ENCODE measurements around the gene RAD51B.

RAD51B gene

GRCh38 chr14:67837011-67837624, 17.5 kb downstream of the RAD51B start:
- peak; percentile 5 for DNase-seq

- no peak for DNase-seq
Observed at GRCh38 chr14:67846029-67846610, 26.5 kb downstream of the RAD51B start.

- no peak for DNase-seq
Observed at GRCh38 chr14:67850066-67850830, 30.7 kb downstream of the RAD51B start.

- DNase-seq: no peak
Observed at GRCh38 chr14:67851785-67852410, 32.3 kb downstream of the RAD51B start.

GRCh38 chr14:67852926-67853604, 33.5 kb downstream of the RAD51B start:
- DNase-seq: no peak

GRCh38 chr14:67853715-67854114, 34.1 kb downstream of the RAD51B start:
- DNase-seq: no peak

- no peak for DNase-seq
Observed at GRCh38 chr14:67856827-67857226, 37.2 kb downstream of the RAD51B start.

GRCh38 chr14:67857778-67858350, 38.3 kb downstream of the RAD51B start:
- no peak for DNase-seq

- DNase-seq: no peak
Observed at GRCh38 chr14:67859169-67859749, 39.7 kb downstream of the RAD51B start.

GRCh38 chr14:67863223-67863622, 43.6 kb downstream of the RAD51B start:
- DNase-seq: no peak

GRCh38 chr14:67875175-67876006, 55.8 kb downstream of the RAD51B start:
- DNase-seq: no peak

GRCh38 chr14:67879026-67879425, 59.4 kb downstream of the RAD51B start:
- DNase-seq: no peak

GRCh38 chr14:67881225-67881624, 61.6 kb downstream of the RAD51B start:
- no peak for DNase-seq

- peak; percentile 1 for DNase-seq
Observed at GRCh38 chr14:67882986-67883555, 63.5 kb downstream of the RAD51B start.

- DNase-seq: no peak
Observed at GRCh38 chr14:67883717-67884116, 64.1 kb downstream of the RAD51B start.

GRCh38 chr14:67886191-67886590, 66.6 kb downstream of the RAD51B start:
- DNase-seq: no peak

- no peak for DNase-seq
Observed at GRCh38 chr14:67887478-67887877, 67.9 kb downstream of the RAD51B start.

GRCh38 chr14:67889455-67889854, 69.9 kb downstream of the RAD51B start:
- no peak for DNase-seq

GRCh38 chr14:67892466-67893100, 73.0 kb downstream of the RAD51B start:
- DNase-seq: no peak

GRCh38 chr14:67900231-67900630, 80.7 kb downstream of the RAD51B start:
- no peak for DNase-seq

Measured in midbrain (tissue), 1 donor.